Stimulated activated CD4-positive, alpha-beta T cell treated with anti-CD3 and anti-CD28 coated beads, Interleukin-12 subunit alpha, Interleukin-12 subunit beta, amount 100 ng/mL, for 4 hours (primary cell): Measurements from ENCODE around the gene SPG7.

Experiments
- DNase-seq: peaks from one replicate; pipeline ENCODE4 v3.0.0-alpha.2; 2020

Gene SPG7

DNA sequence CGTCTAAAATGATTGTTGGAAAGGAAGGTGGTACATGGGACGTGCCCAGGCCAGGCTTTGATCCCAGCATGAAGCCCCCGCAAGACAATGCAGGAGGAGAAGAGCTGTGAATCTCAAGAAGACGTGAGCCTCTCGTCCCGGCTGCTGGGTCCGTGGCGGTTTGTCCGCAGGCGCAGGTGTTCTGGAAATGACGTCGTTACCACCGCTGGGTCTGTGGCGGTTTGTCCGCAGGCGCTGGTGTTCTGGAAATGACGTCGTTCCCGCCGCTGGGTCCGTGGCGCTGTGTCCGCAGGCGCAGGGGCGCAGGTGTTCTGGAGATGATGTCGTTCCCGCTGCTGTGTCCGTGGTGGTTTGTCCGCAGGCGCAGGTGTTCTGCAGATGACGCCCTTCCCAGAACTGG is 14.1 kb downstream of the SPG7 start:
- no peak for DNase-seq

DNA sequence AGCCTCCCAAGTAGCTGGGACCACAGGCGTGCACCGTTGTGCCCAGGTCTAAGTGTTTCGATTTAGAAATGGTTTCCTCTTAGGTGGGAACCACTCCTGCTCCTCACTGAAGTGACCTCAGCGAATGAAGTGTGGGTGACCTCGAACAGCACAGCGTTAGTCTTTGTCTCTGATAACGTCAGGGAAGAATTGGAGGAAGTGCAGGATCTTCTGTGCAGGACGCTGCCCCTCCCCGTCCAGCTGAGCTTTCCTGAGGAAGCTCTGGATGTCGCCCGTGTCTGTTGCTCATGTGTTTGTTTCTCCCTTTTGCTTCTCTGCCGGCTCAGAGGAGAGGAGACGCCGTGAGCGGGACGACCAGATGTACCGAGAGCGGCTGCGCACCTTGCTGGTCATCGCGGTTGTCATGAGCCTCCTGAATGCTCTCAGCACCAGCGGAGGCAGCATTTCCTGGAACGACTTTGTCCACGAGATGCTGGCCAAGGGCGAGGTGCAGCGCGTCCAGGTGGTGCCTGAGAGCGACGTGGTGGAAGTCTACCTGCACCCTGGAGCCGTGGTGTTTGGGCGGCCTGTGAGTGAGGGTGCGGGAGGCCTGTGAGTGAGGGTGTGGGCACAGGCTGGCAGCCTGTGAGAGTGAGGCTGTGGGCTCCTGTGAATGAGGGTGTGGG is 15.6 kb downstream of the SPG7 start:
- no peak for DNase-seq

GRCh38 chr16:89525146-89525913 is 17.1 kb downstream of the SPG7 start:
- no peak for DNase-seq

DNA sequence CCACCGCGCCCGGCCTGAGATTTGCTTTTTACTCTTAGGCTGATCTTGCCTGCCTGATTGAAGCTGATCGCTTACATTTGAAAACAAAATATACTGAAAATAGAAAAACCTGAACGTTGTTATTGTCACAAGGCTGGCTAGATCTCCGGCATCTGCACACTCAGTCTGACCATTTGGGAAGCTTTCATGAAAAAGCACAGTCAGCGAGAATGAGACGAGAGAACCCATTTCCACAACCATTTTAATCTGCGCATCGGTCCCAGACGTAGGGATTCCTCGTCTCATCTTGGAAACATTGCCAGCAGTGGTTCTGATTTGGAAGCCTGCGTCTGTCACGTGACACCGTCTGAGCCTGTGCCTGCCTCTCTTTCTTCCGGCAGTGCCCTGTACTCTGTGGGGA is 20.9 kb downstream of the SPG7 start:
- no peak for DNase-seq

- no peak for DNase-seq
These were observed 22.5 kb downstream of the SPG7 start for GRCh38 chr16:89530401-89531381.

DNA sequence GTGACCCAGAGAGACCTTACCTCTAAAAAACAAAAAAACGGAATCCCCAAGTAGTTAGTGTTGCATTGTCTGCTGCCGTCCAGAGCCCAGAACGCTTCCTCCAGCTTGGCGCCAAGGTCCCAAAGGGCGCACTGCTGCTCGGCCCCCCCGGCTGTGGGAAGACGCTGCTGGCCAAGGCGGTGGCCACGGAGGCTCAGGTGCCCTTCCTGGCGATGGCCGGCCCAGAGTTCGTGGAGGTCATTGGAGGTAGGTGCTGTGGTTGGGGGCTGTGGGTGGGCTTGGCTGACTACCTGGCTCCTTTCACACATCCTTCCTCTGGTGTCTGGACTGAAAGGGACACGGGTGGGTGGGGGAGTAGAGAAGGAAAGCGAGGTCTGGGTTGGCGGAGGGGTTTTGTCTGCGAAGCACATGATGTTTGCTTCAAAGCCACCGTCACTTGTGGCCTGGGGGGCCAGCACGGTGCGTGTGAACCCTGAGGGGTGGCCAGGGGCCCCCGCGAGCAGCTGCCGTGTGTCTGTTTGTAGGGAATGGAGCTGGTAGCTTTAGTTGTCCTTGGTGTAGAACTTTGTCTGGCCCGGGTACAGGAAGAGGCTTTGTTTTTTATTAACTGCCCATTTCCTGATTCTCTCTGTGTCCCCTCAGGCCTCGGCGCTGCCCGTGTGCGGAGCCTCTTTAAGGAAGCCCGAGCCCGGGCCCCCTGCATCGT is 23.8 kb downstream of the SPG7 start:
- DNase-seq = no peak

GRCh38 chr16:89534252-89534756 is 26.1 kb downstream of the SPG7 start:
- DNase-seq = no peak

DNA sequence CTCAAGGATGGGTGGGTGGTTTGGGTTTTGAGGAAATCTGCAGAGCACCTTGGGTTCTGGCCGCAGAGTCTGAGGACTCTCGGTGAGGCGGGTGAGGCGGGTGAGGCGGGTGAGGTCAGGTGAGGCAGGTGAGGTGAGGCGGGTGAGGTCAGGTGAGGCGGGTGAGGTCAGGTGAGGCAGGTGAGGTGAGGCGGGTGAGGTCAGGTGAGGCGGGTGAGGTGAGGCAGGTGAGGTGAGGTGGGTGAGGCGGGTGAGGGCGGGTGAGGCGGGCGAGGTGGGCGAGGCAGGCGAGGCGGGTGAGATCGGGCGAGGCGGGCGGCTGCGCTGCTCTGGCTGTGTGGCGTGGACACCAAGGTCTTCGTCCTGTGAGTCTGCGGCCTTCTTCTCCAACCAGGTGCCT is 28.2 kb downstream of the SPG7 start:
- no peak for DNase-seq

GRCh38 chr16:89536886-89537548 is 28.8 kb downstream of the SPG7 start:
- no peak for DNase-seq

GRCh38 chr16:89537549-89537925 is 29.3 kb downstream of the SPG7 start:
- no peak for DNase-seq

DNA sequence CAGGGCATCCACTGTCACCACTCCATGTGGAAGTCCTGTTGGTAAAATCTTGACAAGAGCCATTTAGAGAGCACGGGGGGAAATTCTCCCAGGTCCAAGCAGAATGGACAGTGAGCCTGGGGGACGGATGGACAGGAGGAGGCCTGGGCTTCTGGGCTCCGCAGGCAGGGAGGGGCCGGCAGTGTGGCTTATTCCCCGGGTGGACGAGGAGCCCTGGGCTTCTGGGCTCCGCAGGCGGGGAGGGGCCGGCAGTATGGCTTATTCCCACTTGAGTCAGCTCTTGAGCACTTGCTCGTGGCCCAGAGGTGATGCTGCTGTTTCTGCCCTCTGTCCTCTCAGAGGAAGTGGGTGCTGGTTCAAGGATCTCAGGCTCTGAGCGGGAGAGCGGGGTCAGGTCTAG is 30.1 kb downstream of the SPG7 start:
- no peak for DNase-seq

GRCh38 chr16:89540557-89540956 is 32.4 kb downstream of the SPG7 start:
- DNase-seq = no peak

DNA sequence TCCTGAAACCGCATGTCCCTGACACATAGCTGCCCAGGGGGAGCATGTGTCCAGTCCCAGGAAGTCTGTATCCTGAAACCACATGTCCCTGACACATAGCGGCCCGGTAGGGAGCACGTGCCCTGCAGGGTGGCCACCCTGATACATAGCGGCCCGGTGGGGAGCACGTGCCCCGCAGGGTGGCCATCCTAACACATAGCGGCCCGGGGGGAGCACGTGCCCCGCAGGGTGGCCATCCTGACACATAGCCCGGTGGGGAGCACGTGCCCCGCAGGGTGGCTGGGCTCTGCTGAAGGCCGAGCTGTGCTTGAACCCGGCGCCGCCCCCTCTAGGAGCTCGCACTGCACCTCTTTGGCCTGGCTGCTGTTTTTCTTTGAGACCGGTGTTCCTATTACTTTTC is 33.6 kb downstream of the SPG7 start:
- DNase-seq = no peak

GRCh38 chr16:89544113-89544512 is 35.9 kb downstream of the SPG7 start:
- DNase-seq = no peak

DNA sequence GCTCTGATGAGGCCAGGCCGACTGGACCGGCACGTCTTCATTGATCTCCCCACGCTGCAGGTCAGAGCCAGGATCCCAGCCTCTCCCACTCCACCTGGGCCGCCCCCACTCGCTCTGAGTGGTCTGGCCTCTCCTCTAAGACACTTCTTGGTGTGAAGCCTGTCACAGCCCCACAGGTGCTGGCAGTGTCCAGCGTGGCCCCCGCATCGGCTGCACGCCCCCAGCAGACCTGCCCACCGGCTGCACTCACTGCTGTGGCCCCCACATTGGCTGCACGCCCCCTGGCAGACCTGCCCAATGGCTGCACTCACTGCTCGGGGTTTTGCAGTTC is 36.5 kb downstream of the SPG7 start:
- no peak for DNase-seq

DNA sequence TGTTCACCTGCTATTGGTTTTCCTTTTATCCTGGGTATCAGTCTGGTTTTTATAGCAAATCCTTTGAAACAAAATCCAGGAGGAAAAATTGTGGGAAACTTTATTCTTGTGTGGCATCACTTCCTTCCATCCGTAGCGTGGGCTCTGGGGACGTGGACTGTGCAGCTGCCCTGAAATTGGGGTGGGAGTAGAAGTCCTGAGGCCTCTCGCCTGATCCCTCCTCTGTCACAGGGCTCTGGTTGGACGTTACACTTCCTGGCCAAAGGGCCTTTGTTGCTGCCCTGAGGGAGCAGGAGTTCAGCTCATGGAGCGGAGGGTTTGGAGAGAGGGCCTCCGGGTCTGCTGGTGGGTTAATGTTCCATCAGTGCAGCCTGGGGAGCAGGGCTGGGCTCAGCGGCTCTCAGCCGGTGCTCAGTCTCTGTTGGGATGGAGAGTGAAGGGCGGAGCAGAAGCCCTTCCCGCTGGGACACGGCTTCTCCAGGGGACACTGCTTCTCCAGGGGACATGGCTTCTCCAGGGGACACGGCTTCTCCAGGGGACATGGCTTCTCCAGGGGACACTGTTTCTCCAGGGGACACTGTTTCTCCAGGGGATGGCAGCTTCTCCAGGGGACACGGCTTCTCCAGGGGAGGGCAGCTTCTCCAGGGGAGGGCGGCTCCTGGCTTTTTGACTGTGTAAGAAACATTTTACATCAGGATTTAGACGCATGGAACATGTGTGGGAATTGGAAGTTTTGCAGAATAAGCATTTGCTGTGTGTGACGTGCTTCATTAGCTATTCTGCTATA is 37.0 kb downstream of the SPG7 start:
- DNase-seq = no peak

- DNase-seq = no peak
These were observed 37.8 kb downstream of the SPG7 start for GRCh38 chr16:89545831-89546574.

DNA sequence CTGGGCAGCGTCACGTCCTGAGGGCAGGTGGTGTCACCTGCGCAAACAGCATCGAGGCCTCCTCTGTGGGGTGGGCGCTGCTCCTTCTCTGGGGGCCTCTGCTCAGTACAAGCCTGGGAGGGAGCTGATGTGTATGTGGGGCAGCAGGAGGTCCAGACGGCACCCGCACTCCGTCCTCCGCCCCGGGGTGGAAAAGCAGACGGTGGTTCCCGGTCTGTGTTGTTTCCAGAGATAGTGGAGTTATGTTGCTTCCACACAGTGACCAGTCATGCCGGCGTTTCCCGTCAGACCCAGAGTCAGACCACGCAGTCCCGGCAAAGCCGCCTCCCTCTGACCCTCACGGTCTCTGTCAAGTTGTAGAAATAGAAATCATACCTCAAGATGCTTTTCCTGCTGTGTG is 38.6 kb downstream of the SPG7 start:
- DNase-seq = no peak

GRCh38 chr16:89547291-89547690 is 39.1 kb downstream of the SPG7 start:
- DNase-seq = no peak

DNA sequence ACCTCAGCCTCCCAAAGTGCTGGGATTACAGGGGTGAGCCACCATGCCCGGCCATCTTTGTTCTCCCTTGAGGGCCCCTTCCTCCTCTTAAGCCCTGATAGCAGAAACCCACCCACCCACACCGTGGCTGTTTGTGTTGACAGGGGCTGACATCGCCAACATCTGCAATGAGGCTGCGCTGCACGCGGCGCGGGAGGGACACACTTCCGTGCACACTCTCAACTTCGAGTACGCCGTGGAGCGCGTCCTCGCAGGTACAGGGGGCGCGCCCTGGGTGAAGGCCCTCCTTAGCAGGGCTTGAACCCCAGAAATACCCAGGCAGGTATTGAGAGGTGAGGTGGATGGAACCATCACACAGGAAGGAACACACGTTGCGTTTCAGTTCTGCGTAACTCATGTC is 39.7 kb downstream of the SPG7 start:
- DNase-seq = no peak
